OCI-LY7 (cell line): ENCODE data around the gene SGSM2.

ENCODE experiments used
- EZH2phosphoT487 ChIP-seq: fragments of 200-600 bp; sonication (generic); IDR thresholded peaks from 2 replicates; pipeline ENCODE4 v1.6.1; 2018; ENCODE audit warnings: low read depth, borderline replicate concordance, mild to moderate bottlenecking, mixed run types, antibody characterized with exemption, low read length, moderate library complexity, mixed read lengths
- TF ChIP-seq, protein P1 (sequence below): fragments of 200-600 bp; sonication (generic); conservative IDR thresholded peaks from 2 replicates; pipeline ENCODE4 v1.5.1; 2014; ENCODE audit warnings: mild to moderate bottlenecking, antibody characterized with exemption, low read length, moderate library complexity, mixed read lengths

DNA sequence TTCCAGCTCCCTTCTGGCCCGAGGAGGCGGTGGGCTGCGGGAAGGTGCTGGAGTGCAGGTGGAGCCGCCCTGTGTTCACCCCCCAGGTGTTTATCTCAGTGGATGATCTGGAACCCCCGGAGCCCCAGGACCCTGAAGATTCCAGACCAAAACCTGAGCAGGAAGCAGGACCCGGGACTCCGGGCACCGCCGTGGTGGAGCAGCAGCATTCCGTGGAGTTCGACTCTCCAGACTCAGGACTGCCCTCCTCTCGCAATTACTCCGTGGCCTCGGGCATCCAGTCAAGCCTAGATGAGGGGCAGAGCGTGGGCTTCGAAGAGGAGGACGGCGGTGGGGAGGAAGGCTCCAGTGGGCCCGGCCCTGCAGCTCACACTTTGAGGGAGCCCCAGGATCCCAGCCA, 38.1 kb downstream of the SGSM2 start:
- TF ChIP-seq, protein P1, sequence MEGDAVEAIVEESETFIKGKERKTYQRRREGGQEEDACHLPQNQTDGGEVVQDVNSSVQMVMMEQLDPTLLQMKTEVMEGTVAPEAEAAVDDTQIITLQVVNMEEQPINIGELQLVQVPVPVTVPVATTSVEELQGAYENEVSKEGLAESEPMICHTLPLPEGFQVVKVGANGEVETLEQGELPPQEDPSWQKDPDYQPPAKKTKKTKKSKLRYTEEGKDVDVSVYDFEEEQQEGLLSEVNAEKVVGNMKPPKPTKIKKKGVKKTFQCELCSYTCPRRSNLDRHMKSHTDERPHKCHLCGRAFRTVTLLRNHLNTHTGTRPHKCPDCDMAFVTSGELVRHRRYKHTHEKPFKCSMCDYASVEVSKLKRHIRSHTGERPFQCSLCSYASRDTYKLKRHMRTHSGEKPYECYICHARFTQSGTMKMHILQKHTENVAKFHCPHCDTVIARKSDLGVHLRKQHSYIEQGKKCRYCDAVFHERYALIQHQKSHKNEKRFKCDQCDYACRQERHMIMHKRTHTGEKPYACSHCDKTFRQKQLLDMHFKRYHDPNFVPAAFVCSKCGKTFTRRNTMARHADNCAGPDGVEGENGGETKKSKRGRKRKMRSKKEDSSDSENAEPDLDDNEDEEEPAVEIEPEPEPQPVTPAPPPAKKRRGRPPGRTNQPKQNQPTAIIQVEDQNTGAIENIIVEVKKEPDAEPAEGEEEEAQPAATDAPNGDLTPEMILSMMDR, result no peak
- no peak for TF ChIP-seq EZH2phosphoT487
